SK-N-SH (cell line): ENCODE results near the gene SLC35F4. TPM values are rescaled to one million over a fixed set of nuclear protein-coding genes. Genes with fewer than 3 reads are reported as not detected.

Experiments
- CTCF ChIA-PET: fragments of 300-600, 350-600 bp; formaldehyde crosslinking; extraction: SDS; loops from one replicate; lab custom pipeline; 2021; lab: Yijun Ruan, JAX
- POLR2A ChIA-PET: fragments of 350-600 bp; sonication (Branson Sonifier 250); formaldehyde crosslinking; extraction: SDS; loops from one replicate; lab custom pipeline; 2020; ENCODE audit warnings: antibody characterized with exemption, inconsistent platforms; lab: Yijun Ruan, JAX
- DNase-seq: peaks from one replicate; pipeline ENCODE4 v3.0.0; 2012
- H2AFZ ChIP-seq: fragments of 200-600 bp; sonication (generic); 2 replicates; pipeline ENCODE4 v1.8.1; 2016; ENCODE audit warnings: antibody characterized with exemption, mild to moderate bottlenecking, low read depth
- H3F3A ChIP-seq: fragments of 200-600 bp; sonication (generic); replicated peaks from 2 replicates; pipeline ENCODE3; 2016; ENCODE audit warnings: antibody characterized with exemption, mild to moderate bottlenecking; ENCODE audit not compliant: insufficient read depth
- H3K27ac ChIP-seq, 2 experiments: fragments of 200-500 bp in 1 of 2; fragments of 200-600 bp in 1 of 2; sonication (Bioruptor generic) in 1 of 2; sonication (generic), shearing (Covaris generic) in 1 of 2; 2 replicates each; pipeline versions ENCODE4 v1.5.1 to v1.6.1; 2014 to 2016; ENCODE audit warnings: low read depth in 2 of 2, inconsistent platforms in 1 of 2, low read length in 1 of 2, mild to moderate bottlenecking in 1 of 2, mixed read lengths in 1 of 2
- H3K27me3 ChIP-seq: fragments of 200-600 bp; sonication (generic), shearing (Covaris generic); 2 replicates; pipeline ENCODE4 v1.6.1; 2016; ENCODE audit warnings: mixed run types; ENCODE audit not compliant: insufficient read depth
- H3K36me3 ChIP-seq, 2 experiments: fragments of 200-500 bp in 1 of 2; fragments of 200-600 bp in 1 of 2; sonication (Bioruptor generic) in 1 of 2; sonication (generic) in 1 of 2; replicated peaks in 1 of 2; 2 replicates each; pipeline versions ENCODE3 to v1.5.1; 2014 to 2016; ENCODE audit warnings: low read length in 1 of 2, mild to moderate bottlenecking in 1 of 2; ENCODE audit not compliant: insufficient read depth in 2 of 2, control insufficient read depth in 1 of 2
- H3K4me1 ChIP-seq, 2 experiments: fragments of 200-500 bp in 1 of 2; fragments of 200-600 bp in 1 of 2; sonication (Bioruptor generic) in 1 of 2; sonication (generic), shearing (Covaris generic) in 1 of 2; 2 replicates each; pipeline versions ENCODE4 v1.5.1 to v1.6.1; 2014 to 2016; ENCODE audit warnings: low read depth in 1 of 2, low read length in 1 of 2, mixed run types in 1 of 2; ENCODE audit not compliant: insufficient read depth in 2 of 2, control insufficient read depth in 1 of 2
- H3K4me2 ChIP-seq: fragments of 200-600 bp; sonication (generic), shearing (Covaris generic); 2 replicates; pipeline ENCODE4 v1.6.1; 2017; ENCODE audit warnings: mixed run types
- H3K4me3 ChIP-seq, 2 experiments: fragments of 200-500 bp in 1 of 2; fragments of 200-600 bp in 1 of 2; sonication (Bioruptor generic) in 1 of 2; sonication (generic), shearing (Covaris generic) in 1 of 2; 2 replicates each; pipeline versions ENCODE4 v1.5.1 to v1.8.1; 2014 to 2016; ENCODE audit warnings: low read depth in 2 of 2, inconsistent platforms in 1 of 2, low read length in 1 of 2, mild to moderate bottlenecking in 1 of 2, mixed read lengths in 1 of 2, moderate library complexity in 1 of 2
- H3K79me2 ChIP-seq: fragments of 200-600 bp; sonication (generic); 2 replicates; pipeline ENCODE4 v1.8.1; 2017; ENCODE audit warnings: mild to moderate bottlenecking; ENCODE audit not compliant: insufficient read depth
- H3K9ac ChIP-seq: fragments of 200-600 bp; sonication (generic); 2 replicates; pipeline ENCODE4 v1.6.1; 2017; ENCODE audit warnings: mixed run types
- H3K9me2 ChIP-seq: fragments of 200-600 bp; sonication (generic); 2 replicates; pipeline ENCODE4 v1.6.1; 2017; ENCODE audit warnings: mixed run types
- H3K9me3 ChIP-seq: fragments of 200-600 bp; sonication (generic); 2 replicates; pipeline ENCODE4 v1.6.1; 2017; ENCODE audit warnings: mixed run types, mild to moderate bottlenecking, moderate library complexity
- H4K20me1 ChIP-seq: fragments of 200-600 bp; sonication (generic); 2 replicates; pipeline ENCODE4 v1.6.1; 2017; ENCODE audit warnings: mild to moderate bottlenecking, mixed run types; ENCODE audit not compliant: insufficient read depth
- EZH2phosphoT487 ChIP-seq: fragments of 200-600 bp; sonication (generic); IDR thresholded peaks from 2 replicates; pipeline ENCODE4 v1.6.1; 2017; ENCODE audit warnings: low read depth, mixed run types, mild to moderate bottlenecking, antibody characterized with exemption, moderate library complexity, borderline replicate concordance
- FOSL2 ChIP-seq: IDR thresholded peaks from 2 replicates; pipeline ENCODE4 v1.4.0; 2012; ENCODE audit warnings: low read depth, mild to moderate bottlenecking, moderate library complexity, borderline replicate concordance
- JUND ChIP-seq: IDR thresholded peaks from 2 replicates; pipeline ENCODE4 v1.4.0; 2012
- MEF2A ChIP-seq: IDR thresholded peaks from 2 replicates; pipeline ENCODE4 v1.4.0; 2012; ENCODE audit warnings: low read depth, borderline replicate concordance
- NFIC ChIP-seq: IDR thresholded peaks from 2 replicates; pipeline ENCODE4 v1.4.0; 2012; ENCODE audit warnings: borderline replicate concordance
- NRF1 ChIP-seq: IDR thresholded peaks from 2 replicates; pipeline ENCODE4 v1.6.1; 2012; ENCODE audit warnings: low read depth, mild to moderate bottlenecking, low read length
- RCOR1 ChIP-seq: fragments of 150-350 bp; IDR thresholded peaks from 2 replicates; pipeline ENCODE4 v1.6.1; 2017; ENCODE audit warnings: antibody characterized with exemption, low read length
- RXRA ChIP-seq: IDR thresholded peaks from 2 replicates; pipeline ENCODE4 v1.4.0; 2012; ENCODE audit warnings: low read depth, mild to moderate bottlenecking, borderline replicate concordance
- TAF1 ChIP-seq: IDR thresholded peaks from 2 replicates; pipeline ENCODE4 v1.6.1; 2012; ENCODE audit warnings: low read depth, mild to moderate bottlenecking, low read length, moderate library complexity, borderline replicate concordance
- YY1 ChIP-seq: IDR thresholded peaks from 2 replicates; pipeline ENCODE4 v1.4.0; 2012; ENCODE audit warnings: low read depth, mild to moderate bottlenecking
- WGBS: methylation state at CpG from one replicate; pipeline ENCODE4 v1.1.6; 2017; ENCODE audit warnings: low lambda C conversion rate; 5-methylcytosine and 5-hydroxymethylcytosine counted together
- polyA plus RNA-seq, 3 experiments: library from polyadenylated mRNA; depleted of rRNA; stranded (reverse); fragments of >200 nt; gene quantifications; 2 replicates each; pipeline ENCODE4 v1.2.3, GENCODE V29; 2012
- TF ChIP-seq, protein P1 (sequence below): fragments of 200-600 bp; sonication (generic); IDR thresholded peaks from 2 replicates; pipeline ENCODE4 v1.6.1; 2017; ENCODE audit warnings: antibody characterized with exemption, mild to moderate bottlenecking, moderate library complexity

Gene SLC35F4
- polyA plus RNA-seq, 1 of the 3 experiments (the other 2 are of a cell fraction), result not detected

DNA sequence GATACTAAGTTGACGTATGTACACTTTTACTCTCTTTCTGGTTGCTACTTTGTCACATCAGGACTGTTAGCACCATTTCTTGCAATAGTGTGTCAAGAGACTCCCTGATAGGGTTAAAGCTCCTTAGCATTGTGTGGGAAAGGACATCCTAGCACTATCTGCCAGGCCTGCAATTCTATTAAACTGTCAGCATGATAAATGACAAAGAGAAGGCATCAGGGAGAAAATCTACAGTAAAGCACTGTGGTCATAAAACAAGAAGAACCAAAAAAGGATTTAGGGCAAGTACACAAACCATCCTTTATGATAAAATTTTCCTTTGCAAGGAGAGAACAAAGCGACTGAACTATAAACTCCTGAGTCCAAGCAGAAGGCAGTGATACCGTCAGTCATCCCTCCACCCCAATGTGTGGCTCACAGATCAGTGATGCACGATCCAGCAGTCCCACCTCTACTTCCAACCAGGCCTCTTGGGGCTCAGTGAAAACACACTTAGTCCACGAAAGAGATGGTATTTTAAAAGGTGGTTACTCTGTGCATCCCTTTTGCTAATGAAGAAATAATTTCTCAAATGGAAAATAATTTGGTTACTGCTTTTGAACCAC is 31.4 kb upstream of the SLC35F4 start:
- Histone ChIP-seq H3K27me3 (no peaks in the 10 kb centered on the region), H3K4me3 (no peak overlapping the region), H2AFZ (no peak overlapping the region), H3K9ac (no peak overlapping the region), H4K20me1 (no peaks in the 10 kb centered on the region), H3K27ac (no peak overlapping the region), H3K9me3 (no peaks in the 10 kb centered on the region), H3K36me3 (no peaks in the 10 kb centered on the region), H3K4me2 (no peak overlapping the region), H3K79me2 (no peaks in the 10 kb centered on the region), H3F3A (no peaks in the 10 kb centered on the region), H3K9me2 (no peaks in the 10 kb centered on the region), H3K4me1 (peaks cover 0 to 7% of the 10 kb centered on the region in 2 experiments; a peak in 1 of 4 replicates)
- TF ChIP-seq FOSL2 (no peak), TAF1 (no peak)
- no peak for DNase-seq
- ChIA-PET CTCF (no interaction called here), POLR2A (no interaction called here)
- 4% methylated on average over 5 of the region's 5 CpGs for WGBS

DNA sequence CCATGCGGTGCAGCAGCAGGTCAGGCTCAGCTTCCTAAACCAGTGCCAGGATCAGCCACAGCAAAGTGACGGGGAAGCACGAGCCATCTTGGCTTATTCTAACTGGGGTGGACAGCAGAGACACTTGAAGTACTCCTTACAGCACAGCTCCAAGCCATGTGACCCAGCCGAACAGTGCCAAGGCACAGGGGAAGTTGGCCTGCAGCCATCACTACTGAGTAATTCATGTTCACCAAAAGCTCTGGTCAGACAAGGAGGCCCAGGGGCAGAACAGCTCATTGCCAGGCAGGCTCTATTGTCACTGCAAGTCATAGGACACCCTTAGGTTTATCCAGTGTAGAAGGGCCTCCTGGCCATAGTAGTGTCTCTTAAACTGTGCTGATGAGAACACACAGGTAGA is 23.4 kb upstream of the SLC35F4 start:
- Histone ChIP-seq H2AFZ (no peak overlapping the region), H3K36me3 (no peaks in the 10 kb centered on the region), H3K79me2 (no peaks in the 10 kb centered on the region; the same call in 1 of the 2 replicates), H3K9me3 (no peaks in the 10 kb centered on the region), H3F3A (no peaks in the 10 kb centered on the region), H3K4me2 (no peak overlapping the region), H3K4me3 (no peak overlapping the region)
- no peak for DNase-seq
- 29% methylated on average over 2 of the region's 4 CpGs for WGBS
- POLR2A ChIA-PET, result no interaction called here
- TF ChIP-seq NRF1 (no peak), EZH2phosphoT487 (no peak), RXRA (no peak), JUND (no peak), RCOR1 (no peak), MEF2A (no peak), NFIC (no peak)
- TF ChIP-seq, all 33 proteins: peak for 0
- CTCF ChIA-PET, result no interaction called here
- no peaks in the 10 kb centered on the region for H3K4me1 ChIP-seq
- H3K9ac ChIP-seq, result no peak overlapping the region
- H3K27ac ChIP-seq, result no peak overlapping the region
- H3K27me3 ChIP-seq, result no peaks in the 10 kb centered on the region
- no peaks in the 10 kb centered on the region for H3K9me2 ChIP-seq
- no peaks in the 10 kb centered on the region for H4K20me1 ChIP-seq

DNA sequence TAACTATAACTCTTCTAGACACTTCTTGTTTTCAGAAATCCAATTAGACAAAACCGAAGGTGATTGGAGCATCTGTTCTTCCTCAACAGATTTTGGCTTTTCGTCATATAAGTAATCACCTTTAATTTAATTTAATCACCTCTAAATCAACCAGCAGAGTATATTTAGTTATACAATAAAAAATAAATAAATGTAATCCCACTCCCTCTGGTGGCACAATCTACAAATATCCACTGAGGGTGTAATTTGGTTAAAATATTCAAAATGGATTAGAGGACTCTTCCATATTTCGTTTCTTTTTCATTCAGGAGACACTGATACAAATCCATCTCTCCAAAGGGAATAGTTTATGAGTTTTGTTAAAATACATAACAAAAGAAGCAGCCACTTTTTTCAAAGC is 18.3 kb upstream of the SLC35F4 start:
- Histone ChIP-seq H3K27me3 (no peaks in the 10 kb centered on the region), H3K9me3 (no peaks in the 10 kb centered on the region), H3K4me3 (no peak overlapping the region), H3K9ac (no peak overlapping the region), H4K20me1 (no peaks in the 10 kb centered on the region), H3K36me3 (no peaks in the 10 kb centered on the region), H3K4me2 (no peak overlapping the region), H3K4me1 (no peaks in the 10 kb centered on the region; a peak in 1 of 4 replicates), H3K79me2 (no peaks in the 10 kb centered on the region; the same call in 1 of the 2 replicates), H3K27ac (no peak overlapping the region), H3F3A (no peaks in the 10 kb centered on the region), H3K9me2 (no peaks in the 10 kb centered on the region), H2AFZ (no peak overlapping the region)
- CTCF ChIA-PET, result interaction anchor here (0.6 to 2.0 kb wide), 4 partner anchors 13 to 412 kb away, joined by 3 to 7 read pairs (median 5); no protein-coding TSS in a partner anchor
- POLR2A ChIA-PET, result no interaction called here
- 3% methylated on average over 3 of the region's 3 CpGs for whole genome bisulfite sequencing
- no peak for DNase-seq
- TF ChIP-seq YY1, result no peak
- TF ChIP-seq, protein P1, sequence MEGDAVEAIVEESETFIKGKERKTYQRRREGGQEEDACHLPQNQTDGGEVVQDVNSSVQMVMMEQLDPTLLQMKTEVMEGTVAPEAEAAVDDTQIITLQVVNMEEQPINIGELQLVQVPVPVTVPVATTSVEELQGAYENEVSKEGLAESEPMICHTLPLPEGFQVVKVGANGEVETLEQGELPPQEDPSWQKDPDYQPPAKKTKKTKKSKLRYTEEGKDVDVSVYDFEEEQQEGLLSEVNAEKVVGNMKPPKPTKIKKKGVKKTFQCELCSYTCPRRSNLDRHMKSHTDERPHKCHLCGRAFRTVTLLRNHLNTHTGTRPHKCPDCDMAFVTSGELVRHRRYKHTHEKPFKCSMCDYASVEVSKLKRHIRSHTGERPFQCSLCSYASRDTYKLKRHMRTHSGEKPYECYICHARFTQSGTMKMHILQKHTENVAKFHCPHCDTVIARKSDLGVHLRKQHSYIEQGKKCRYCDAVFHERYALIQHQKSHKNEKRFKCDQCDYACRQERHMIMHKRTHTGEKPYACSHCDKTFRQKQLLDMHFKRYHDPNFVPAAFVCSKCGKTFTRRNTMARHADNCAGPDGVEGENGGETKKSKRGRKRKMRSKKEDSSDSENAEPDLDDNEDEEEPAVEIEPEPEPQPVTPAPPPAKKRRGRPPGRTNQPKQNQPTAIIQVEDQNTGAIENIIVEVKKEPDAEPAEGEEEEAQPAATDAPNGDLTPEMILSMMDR, result peak; percentile 52
